WTC11 (cell line): ENCODE results near the gene ZNF574. TPM values are rescaled to one million over a fixed set of nuclear protein-coding genes. Genes with fewer than 3 reads are reported as not detected.

Experiments
- ATAC-seq: fragments of 200-7000 bp; cut with Tn5 transposase; 2 replicates; pipeline ENCODE4 v1.10.0; 2021; ENCODE audit warnings: mild to moderate bottlenecking, moderate library complexity
- Bru-seq: library from RNA; stranded (reverse); fragments of 400-500 nt; gene quantifications from one replicate; lab custom pipeline; 2021; lab: Mats Ljungman, UMichigan
- CTCF ChIA-PET: fragments of 300-600 bp; sonication (Branson Sonifier 250); formaldehyde crosslinking; loops from one replicate; lab custom pipeline; 2021; ENCODE audit warnings: antibody characterized with exemption; lab: Charles Lee
- POLR2A ChIA-PET: fragments of 350-600 bp; sonication (Branson Sonifier 250); formaldehyde crosslinking; loops from one replicate; lab custom pipeline; 2021; ENCODE audit warnings: antibody characterized with exemption; lab: Charles Lee
- DNase-seq: peaks from one replicate; pipeline ENCODE4 v3.0.0; 2021; ENCODE audit warnings: low spot score
- H3K27ac Mint-ChIP-seq: 2 replicates; pipeline ENCODE4 v1.8.0; 2021; ENCODE audit warnings: mixed read lengths
- H3K27me3 Mint-ChIP-seq: 2 replicates; pipeline ENCODE4 v1.8.0; 2021; ENCODE audit warnings: low read depth, mild to moderate bottlenecking, moderate library complexity, mixed read lengths
- H3K36me3 Mint-ChIP-seq: 2 replicates; pipeline ENCODE4 v1.8.0; 2021; ENCODE audit warnings: mixed read lengths
- H3K4me1 Mint-ChIP-seq: 2 replicates; pipeline ENCODE4 v1.8.0; 2022; ENCODE audit warnings: mixed read lengths
- H3K4me3 Mint-ChIP-seq: 2 replicates; pipeline ENCODE4 v1.8.0; 2021; ENCODE audit warnings: mild to moderate bottlenecking, moderate library complexity, mixed read lengths
- H3K9me3 Mint-ChIP-seq: 2 replicates; pipeline ENCODE4 v1.8.0; 2021; ENCODE audit warnings: mixed read lengths
- AFF4 ChIP-seq: sonication (generic); formaldehyde crosslinking; IDR thresholded peaks from 2 replicates; pipeline ENCODE4 v1.8.1; 2023; ENCODE audit warnings: mild to moderate bottlenecking, missing genetic modification reagents, borderline replicate concordance
- ARID4B ChIP-seq: sonication (generic); formaldehyde crosslinking; IDR thresholded peaks from 2 replicates; pipeline ENCODE4 v1.8.0; 2023; ENCODE audit warnings: missing genetic modification reagents, mild to moderate bottlenecking, borderline replicate concordance
- ATF1 ChIP-seq: sonication (generic); formaldehyde crosslinking; IDR thresholded peaks from 2 replicates; pipeline ENCODE4 v1.8.1; 2023; ENCODE audit warnings: mild to moderate bottlenecking, moderate library complexity, missing genetic modification reagents
- CTCF ChIP-seq: fragments of 200-600 bp; IDR thresholded peaks from 2 replicates; pipeline ENCODE4 v1.8.0; 2022; ENCODE audit warnings: antibody characterized with exemption
- E2F4 ChIP-seq: sonication (generic); formaldehyde crosslinking; IDR thresholded peaks from 2 replicates; pipeline ENCODE4 v1.8.1; 2022; ENCODE audit warnings: low read depth, mild to moderate bottlenecking, moderate library complexity, missing genetic modification reagents, borderline replicate concordance
- FOXJ3 ChIP-seq: sonication (generic); formaldehyde crosslinking; IDR thresholded peaks from 2 replicates; pipeline ENCODE4 v1.9.0; 2021; ENCODE audit warnings: missing genetic modification reagents, mild to moderate bottlenecking, borderline replicate concordance
- FOXP1 ChIP-seq: sonication (generic); formaldehyde crosslinking; IDR thresholded peaks from 2 replicates; pipeline ENCODE4 v1.8.0; 2022; ENCODE audit warnings: missing genetic modification reagents, mild to moderate bottlenecking, moderate library complexity, borderline replicate concordance
- MXD4 ChIP-seq: fragments of 250-450 bp; sonication (Bioruptor Pico); IDR thresholded peaks from 2 replicates; pipeline ENCODE4 v1.8.0; 2021; ENCODE audit warnings: mild to moderate bottlenecking, moderate library complexity, borderline replicate concordance
- MYBL2 ChIP-seq: sonication (generic); formaldehyde crosslinking; IDR thresholded peaks from 2 replicates; pipeline ENCODE4 v1.8.1; 2023; ENCODE audit warnings: mild to moderate bottlenecking, moderate library complexity, missing genetic modification reagents
- NR2C2 ChIP-seq: sonication (generic); formaldehyde crosslinking; IDR thresholded peaks from 2 replicates; pipeline ENCODE4 v1.8.0; 2022; ENCODE audit warnings: mild to moderate bottlenecking, missing genetic modification reagents
- SOX15 ChIP-seq: fragments of 250-450 bp; sonication (Bioruptor Pico); IDR thresholded peaks from 2 replicates; pipeline ENCODE4 v1.9.0; 2021; ENCODE audit warnings: mild to moderate bottlenecking
- TEAD4 ChIP-seq: sonication (generic); formaldehyde crosslinking; IDR thresholded peaks from 2 replicates; pipeline ENCODE4 v1.8.0; 2022; ENCODE audit warnings: mild to moderate bottlenecking, missing genetic modification reagents
- ZNF232 ChIP-seq: sonication (generic); formaldehyde crosslinking; IDR thresholded peaks from 2 replicates; pipeline ENCODE4 v1.8.0; 2022; ENCODE audit warnings: mild to moderate bottlenecking, missing genetic modification reagents
- ZNF512 ChIP-seq: sonication (generic); formaldehyde crosslinking; IDR thresholded peaks from 2 replicates; pipeline ENCODE4 v1.8.1; 2022; ENCODE audit warnings: missing genetic modification reagents, borderline replicate concordance
- ZSCAN18 ChIP-seq: fragments of 250-450 bp; sonication (Bioruptor Pico); IDR thresholded peaks from 2 replicates; pipeline ENCODE4 v2.1.2; 2022; ENCODE audit warnings: mild to moderate bottlenecking, moderate library complexity
- long read RNA-seq, 3 experiments: library from RNA in 1 of 3; library from capped mRNA in 1 of 3; library from polyadenylated mRNA in 1 of 3; unstranded in 2 of 3; stranded (forward) in 1 of 3; transcript quantifications; one replicate each; pipeline ENCODE4 v2.0.0, GENCODE V29; 2021
- total RNA-seq: library from RNA; stranded (reverse); gene quantifications from 3 replicates; pipeline ENCODE4 v1.2.3, GENCODE V29; 2021

Gene ZNF574
- total RNA-seq, result 30.6 to 34.0 TPM (median 33.4 TPM) in 3 replicates
- Bru-seq, nascent RNA, result percentile 69 among the genes with signal in this experiment
- long read RNA-seq, experiment 1, transcript ZNF574-202 (2 exons, 2,940 nt), result major isoform, 271 of 302 reads
- long read RNA-seq, experiment 1, partial matches to known transcripts, result 23 of 302 reads
- long read RNA-seq, experiment 1, other reads (novel, unspliced or antisense), result 8 of 302 reads
- long read RNA-seq, experiment 2, transcript ZNF574-202 (2 exons, 2,940 nt), result major isoform, 28 of 46 reads
- long read RNA-seq, experiment 2, partial matches to known transcripts, result 17 of 46 reads
- long read RNA-seq, experiment 2, other reads (novel, unspliced or antisense), result 1 of 46 reads
- long read RNA-seq, experiment 3, transcript ZNF574-202 (2 exons, 2,940 nt), result major isoform, 5 of 8 reads
- long read RNA-seq, experiment 3, partial matches to known transcripts, result 3 of 8 reads
- long read RNA-seq, experiment 3, other reads (novel, unspliced or antisense), result 0 of 8 reads

- Mint-ChIP-seq H3K4me1 (peaks cover 40% of the 10 kb centered on the region), H3K27me3 (no peaks in the 10 kb centered on the region), H3K4me3 (peak within 1 kb of the TSS; percentile 99), H3K9me3 (no peaks in the 10 kb centered on the region), H3K27ac (peak within 1 kb of the TSS; percentile 100), H3K36me3 (peaks cover 21% of the 10 kb centered on the region)
- ATAC-seq, result peak; percentile 97
- ChIA-PET CTCF (interaction anchor here (0.7 to 1.5 kb wide), 5 partner anchors 39 to 344 kb away, joined by 3 to 7 read pairs (median 3); no protein-coding TSS in a partner anchor), POLR2A (interaction anchor here (1.0 kb wide), 1 partner anchor 20 kb away, joined by 4 read pairs; no protein-coding TSS in a partner anchor)
- peak; percentile 99 for DNase-seq
- TF ChIP-seq SOX15 (CRISPR knock-in tag) (no peak), FOXP1 (CRISPR knock-in tag) (peak; percentile 40; the same call in 1 of the 2 replicates), ZNF512 (CRISPR knock-in tag) (no peak), ARID4B (CRISPR knock-in tag) (no peak), ATF1 (CRISPR knock-in tag) (0 out of 2 replicates have a peak, but pooled peaks have one; percentile 40), CTCF (no peak), MXD4 (no peak), FOXJ3 (CRISPR knock-in tag) (no peak), ZSCAN18 (CRISPR knock-in tag) (no peak), TEAD4 (CRISPR knock-in tag) (no peak), MYBL2 (no peak), ZNF232 (no peak), AFF4 (no peak), NR2C2 (CRISPR knock-in tag) (no peak), E2F4 (CRISPR knock-in tag) (no peak)
Observed at GRCh38 chr19:42075616-42076379, at the start of gene ZNF574. TSS of gene ZNF574 (plus strand) at chr19:42076166. CDS start at chr19:42078607, 2,441 bp downstream.
